NT2/D1 (cell line): Measurements from ENCODE around the gene ANKS3.

Experiments used
- YY1 ChIP-seq: IDR thresholded peaks from 2 replicates; pipeline ENCODE4 v1.6.1; 2011; ENCODE audit not compliant: insufficient read length, insufficient read depth
- ZNF274 ChIP-seq: IDR thresholded peaks from 2 replicates; pipeline ENCODE4 v1.6.1; 2011; ENCODE audit warnings: mild to moderate bottlenecking, low read depth, low read length

GRCh38 chr16:4682616-4683254 lies 51.3 kb downstream of the ANKS3 start:
- TF ChIP-seq YY1 (no peak), ZNF274 (no peak)
